SH-SY5Y (cell line): Measurements from ENCODE around the gene CAPN15.

Experiments used
- GATA2 ChIP-seq: IDR thresholded peaks from 2 replicates; pipeline ENCODE4 v1.6.1; 2011; ENCODE audit warnings: mild to moderate bottlenecking, low read depth, low read length
- GATA3 ChIP-seq: IDR thresholded peaks from 2 replicates; pipeline ENCODE4 v1.6.1; 2011; ENCODE audit warnings: low read depth, mild to moderate bottlenecking, low read length, moderate library complexity

DNA sequence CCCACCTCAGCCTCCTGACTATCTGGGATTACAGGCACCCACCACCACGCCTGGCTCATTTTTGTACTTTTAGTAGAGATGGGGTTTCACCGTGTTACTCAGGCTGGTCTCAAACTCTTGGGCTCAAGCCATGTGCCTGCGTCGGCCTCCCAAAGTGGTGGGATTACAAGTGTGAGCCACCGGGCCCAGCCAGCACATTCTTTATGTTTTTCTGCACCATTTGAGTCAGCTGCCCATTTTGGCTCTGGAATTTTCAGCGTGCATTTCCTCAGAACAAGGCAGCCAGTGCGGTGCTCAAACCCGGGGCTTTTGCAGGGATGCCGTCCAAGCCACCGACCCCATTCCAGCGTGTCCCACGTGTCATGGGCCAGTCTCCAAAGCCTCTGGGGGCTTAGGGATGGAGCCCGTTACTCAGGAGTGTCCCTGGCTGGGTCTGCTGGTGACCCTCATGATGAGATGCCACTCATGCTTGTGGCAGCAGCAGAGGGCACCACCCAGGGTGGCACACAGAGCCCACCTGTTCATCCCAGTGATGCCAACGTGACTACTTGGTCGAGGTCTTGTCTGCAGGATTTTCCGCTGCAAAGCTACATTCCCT is 58.6 kb downstream of the CAPN15 start:
- no peak for TF ChIP-seq GATA3
- no peak for TF ChIP-seq GATA2
